H1 (cell line): ENCODE measurements around the gene TENT4A. TPM values are rescaled to one million over a fixed set of nuclear protein-coding genes. Genes with fewer than 3 reads are reported as not detected.

Source experiments
- CTCF ChIA-PET: fragments of 300-600 bp; sonication (Branson Sonifier 250); formaldehyde crosslinking; loops from one replicate; lab custom pipeline; 2021; ENCODE audit not compliant: partially characterized antibody; lab: Charles Lee
- POLR2A ChIA-PET: fragments of 300-600 bp; sonication (Branson Sonifier 250); formaldehyde crosslinking; loops from one replicate; lab custom pipeline; 2021; ENCODE audit warnings: inconsistent platforms; ENCODE audit not compliant: partially characterized antibody; lab: Charles Lee
- DNase-seq, 2 experiments: peaks; one replicate each; pipeline versions ENCODE4 v3.0.0 to v3.0.0-alpha.2; 2010 to 2022; ENCODE audit warnings: low spot score in 2 of 2, low read depth in 1 of 2, mixed read lengths in 1 of 2
- FAIRE-seq: peaks from 2 replicates; lab custom pipeline; 2011; peaks lifted over from hg19 to GRCh38; lab: Jason Lieb, UNC
- H2AFZ ChIP-seq: 2 replicates; pipeline ENCODE4 v1.8.1; 2012; ENCODE audit warnings: low read length, inconsistent platforms
- H2AK5ac ChIP-seq: 2 replicates; pipeline ENCODE4 v1.6.1; 2013; ENCODE audit warnings: low read depth, low read length
- H2BK120ac ChIP-seq: replicated peaks from 2 replicates; pipeline ENCODE3; 2013; ENCODE audit warnings: low read depth, low read length, inconsistent platforms
- H2BK12ac ChIP-seq: 2 replicates; pipeline ENCODE4 v1.6.1; 2013; ENCODE audit warnings: low read depth, low read length
- H2BK15ac ChIP-seq: 2 replicates; pipeline ENCODE4 v1.6.1; 2013; ENCODE audit warnings: low read length
- H2BK20ac ChIP-seq: 2 replicates; pipeline ENCODE4 v1.6.1; 2013; ENCODE audit warnings: low read length
- H2BK5ac ChIP-seq: 2 replicates; pipeline ENCODE4 v1.6.1; 2013; ENCODE audit warnings: low read depth, low read length
- H3K14ac ChIP-seq: 2 replicates; pipeline ENCODE4 v1.6.1; 2013; ENCODE audit warnings: inconsistent platforms; ENCODE audit not compliant: insufficient read length
- H3K18ac ChIP-seq: 2 replicates; pipeline ENCODE4 v1.6.1; 2013; ENCODE audit warnings: low read length; ENCODE audit errors: extremely low read depth
- H3K23ac ChIP-seq: 2 replicates; pipeline ENCODE4 v1.6.1; 2013; ENCODE audit warnings: inconsistent platforms; ENCODE audit not compliant: insufficient read length
- H3K23me2 ChIP-seq: 2 replicates; pipeline ENCODE4 v1.6.1; 2013; ENCODE audit warnings: low read depth, low read length
- H3K27ac ChIP-seq: 2 replicates; pipeline ENCODE4 v1.6.1; 2011; ENCODE audit warnings: low read depth, low read length, inconsistent platforms
- H3K27me3 ChIP-seq, 4 experiments: replicated peaks in 1 of 4; 1 replicate in 1 of 4; 2 replicates in 3 of 4; pipeline versions ENCODE4 v1.6.1 to v1.8.1; 2011 to 2013; ENCODE audit warnings: low read length in 3 of 4, mild to moderate bottlenecking in 3 of 4, inconsistent platforms in 2 of 4, mixed read lengths in 2 of 4, moderate library complexity in 1 of 4; ENCODE audit not compliant: control insufficient read depth in 3 of 4, insufficient read depth in 3 of 4; ENCODE audit errors: extremely low read depth in 1 of 4
- H3K36me3 ChIP-seq, 4 experiments: 2 replicates each; pipeline versions ENCODE4 v1.6.1 to v1.8.1; 2011 to 2013; ENCODE audit warnings: mild to moderate bottlenecking in 4 of 4, low read length in 3 of 4, moderate library complexity in 2 of 4, control low read depth in 1 of 4, inconsistent platforms in 1 of 4; ENCODE audit not compliant: insufficient read depth in 4 of 4, control insufficient read depth in 2 of 4
- H3K4ac ChIP-seq: replicated peaks from 2 replicates; pipeline ENCODE3; 2013; ENCODE audit warnings: low read length, low read depth, mixed read lengths, inconsistent platforms; ENCODE audit not compliant: insufficient read length
- H3K4me1 ChIP-seq, 4 experiments: replicated peaks in 1 of 4; 1 replicate in 1 of 4; 2 replicates in 3 of 4; pipeline versions ENCODE4 v1.6.1 to v1.8.1; 2011 to 2013; ENCODE audit warnings: low read length in 3 of 4, inconsistent platforms in 2 of 4, mixed read lengths in 1 of 4; ENCODE audit not compliant: insufficient read depth in 4 of 4, control insufficient read depth in 3 of 4
- H3K4me2 ChIP-seq, 2 experiments: 2 replicates each; pipeline versions ENCODE4 v1.6.1 to v1.8.1; 2011 to 2013; ENCODE audit warnings: low read depth in 2 of 2, low read length in 2 of 2, control low read depth in 1 of 2, inconsistent platforms in 1 of 2, mild to moderate bottlenecking in 1 of 2; ENCODE audit not compliant: insufficient read depth in 1 of 2
- H3K4me3 ChIP-seq, 4 experiments: fragments of 200-600, 300-600 bp in 1 of 4; sonication (generic), shearing (Covaris generic), sonication (Bioruptor Twin) in 1 of 4; 2 replicates each; pipeline versions ENCODE4 v1.5.1 to v1.8.1; 2011 to 2016; ENCODE audit warnings: low read length in 4 of 4, low read depth in 3 of 4, control low read depth in 2 of 4, inconsistent platforms in 2 of 4, mild to moderate bottlenecking in 2 of 4, mixed read lengths in 1 of 4, moderate library complexity in 1 of 4; ENCODE audit not compliant: insufficient read depth in 2 of 4; ENCODE audit errors: extremely low read depth in 1 of 4
- H3K56ac ChIP-seq: replicated peaks from 2 replicates; pipeline ENCODE3; 2013; ENCODE audit warnings: low read depth, mild to moderate bottlenecking, mixed read lengths, low read length, inconsistent platforms; ENCODE audit not compliant: insufficient read length
- H3K79me1 ChIP-seq: 2 replicates; pipeline ENCODE4 v1.6.1; 2013; ENCODE audit warnings: low read depth, low read length, control low read depth
- H3K79me2 ChIP-seq, 2 experiments: 2 replicates each; pipeline versions ENCODE4 v1.6.1 to v1.8.1; 2012 to 2013; ENCODE audit warnings: low read length in 2 of 2, mild to moderate bottlenecking in 2 of 2, inconsistent platforms in 1 of 2; ENCODE audit not compliant: insufficient read depth in 2 of 2, control insufficient read depth in 1 of 2
- H3K9ac ChIP-seq, 4 experiments: replicated peaks in 1 of 4; 1 replicate in 1 of 4; 2 replicates in 3 of 4; pipeline versions ENCODE4 v1.6.1 to v1.8.1; 2011 to 2013; ENCODE audit warnings: low read depth in 3 of 4, low read length in 3 of 4, control low read depth in 2 of 4, mild to moderate bottlenecking in 2 of 4, moderate library complexity in 2 of 4, inconsistent platforms in 1 of 4; ENCODE audit errors: extremely low read depth in 1 of 4
- H3K9me3 ChIP-seq, 2 experiments: 2 replicates each; pipeline versions ENCODE4 v1.6.1 to v1.8.1; 2012 to 2013; ENCODE audit warnings: mild to moderate bottlenecking in 2 of 2, moderate library complexity in 2 of 2, control low read depth in 1 of 2, inconsistent platforms in 1 of 2, low read depth in 1 of 2, low read length in 1 of 2, mixed read lengths in 1 of 2; ENCODE audit not compliant: insufficient read depth in 2 of 2
- H4K20me1 ChIP-seq, 2 experiments: replicated peaks in 1 of 2; 2 replicates each; pipeline versions ENCODE3 to v1.8.1; 2011 to 2013; ENCODE audit warnings: inconsistent platforms in 2 of 2, low read length in 2 of 2, mild to moderate bottlenecking in 1 of 2; ENCODE audit not compliant: insufficient read depth in 2 of 2, control insufficient read depth in 1 of 2
- H4K5ac ChIP-seq: 2 replicates; pipeline ENCODE4 v1.6.1; 2013; ENCODE audit warnings: low read length, low read depth, mixed read lengths, inconsistent platforms; ENCODE audit not compliant: insufficient read length
- H4K8ac ChIP-seq: 2 replicates; pipeline ENCODE4 v1.8.0; 2013; ENCODE audit warnings: mild to moderate bottlenecking, moderate library complexity, low read length, inconsistent platforms; ENCODE audit not compliant: insufficient read depth; ENCODE audit errors: extremely low read depth
- H4K91ac ChIP-seq: replicated peaks from 2 replicates; pipeline ENCODE3; 2013; ENCODE audit warnings: low read length, mixed read lengths, inconsistent platforms; ENCODE audit not compliant: insufficient read length
- PHF8 ChIP-seq: fragments of 200-600 bp; sonication (generic); conservative IDR thresholded peaks from 2 replicates; pipeline ENCODE4 v1.7.1; 2012; ENCODE audit warnings: low read depth, mild to moderate bottlenecking, inconsistent platforms, low read length, moderate library complexity
- RFX5 ChIP-seq: IDR thresholded peaks from 2 replicates; pipeline ENCODE4 v1.6.1; 2011; ENCODE audit warnings: low read depth, low read length, improper control_type of control experiment, borderline replicate concordance
- SP4 ChIP-seq: IDR thresholded peaks from 2 replicates; pipeline ENCODE4 v1.6.1; 2012; ENCODE audit warnings: low read length, inconsistent platforms
- TEAD4 ChIP-seq: IDR thresholded peaks from 2 replicates; pipeline ENCODE4 v1.6.1; 2012; ENCODE audit warnings: low read depth, low read length, inconsistent platforms, mixed read lengths
- WGBS, 2 experiments: shearing (Covaris generic) in 1 of 2; methylation state at CpG; one replicate each; pipeline versions ENCODE4 v1.1.6 to v1.1.7; 2013 to 2015; ENCODE audit warnings: low lambda C conversion rate in 2 of 2, mixed read lengths in 2 of 2, inconsistent platforms in 1 of 2, low coverage in 1 of 2, missing lambda C conversion rate in 1 of 2; ENCODE audit not compliant: insufficient replicate concordance in 2 of 2, insufficient coverage in 1 of 2, insufficient read length in 1 of 2; ENCODE audit errors: extremely low coverage in 1 of 2, missing lambda C conversion rate in 1 of 2; 5-methylcytosine and 5-hydroxymethylcytosine counted together
- polyA plus RNA-seq, 7 experiments: library from polyadenylated mRNA; depleted of rRNA in 3 of 7; stranded (reverse) in 5 of 7; unstranded in 2 of 7; fragments of >200 nt in 5 of 7; fragments of 200-250 nt in 2 of 7; gene quantifications; 1 replicate in 5 of 7; 2 replicates in 1 of 7; 4 replicates in 1 of 7; pipeline versions ENCODE4 v1.2.1 to v1.2.3, GENCODE V29; 2011 to 2013; ENCODE audit warnings: missing spikeins in 2 of 7, mixed read lengths in 2 of 7
- total RNA-seq: library from RNA; stranded (reverse); fragmentation: NEBNext Ultra II Directional; extraction: Animal tissue kit (Norgen Biotek cat#: 25700); gene quantifications from 2 replicates; pipeline ENCODE4 v1.2.1, GENCODE V29; 2021

TENT4A gene
- total and polyA plus RNA-seq, 2 of the 8 experiments (the other 6 are each of a cell fraction or from before 2014, with no cell fraction given) = 8.9 to 25.1 TPM

DNA sequence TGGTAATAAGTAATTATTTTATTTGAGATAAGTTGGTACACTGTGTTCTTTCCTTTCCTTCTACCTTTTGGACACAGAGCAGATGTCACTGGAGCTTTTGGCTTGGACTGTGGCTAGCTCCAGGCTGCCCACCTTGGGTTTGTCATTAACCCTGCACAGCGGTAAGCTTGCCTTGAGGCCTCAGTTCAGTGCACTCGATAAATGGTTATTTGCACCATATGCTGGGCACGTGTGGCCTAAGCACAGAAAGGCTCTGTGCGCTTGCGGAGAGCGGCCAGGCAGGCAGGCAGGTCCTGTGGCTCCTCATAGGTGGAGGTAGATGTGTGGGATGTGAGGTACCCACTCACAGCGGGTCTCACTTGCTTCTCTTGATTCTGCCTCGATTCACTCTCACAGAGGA, 30.0 kb upstream of the TENT4A start:
- TF ChIP-seq PHF8 = no peak
- no peak for TF ChIP-seq SP4
- TF ChIP-seq TEAD4 = no peak
- no peak for TF ChIP-seq RFX5
- TF ChIP-seq, all 59 proteins: peak for 0

More for the DNA sequence above, 30.0 kb upstream of the TENT4A start:
- no peak overlapping the region for H4K91ac ChIP-seq
- WGBS, 2 experiments = 93% methylated on average over 8 of the region's 8 CpGs; no CpG with 5 or more reads in 1 of the 2 experiments
- FAIRE-seq (no peak), DNase-seq (no peak)
- no peak overlapping the region for H3K23ac ChIP-seq
- H3K4me1 ChIP-seq = no peaks in the 10 kb centered on the region
- no peak overlapping the region for H3K4me3 ChIP-seq
- H2BK15ac ChIP-seq = no peak overlapping the region
- H4K20me1 ChIP-seq = peaks cover 0 to 4% of the 10 kb centered on the region in 2 experiments
- H2BK5ac ChIP-seq = no peak overlapping the region
- H3K4ac ChIP-seq = no peak overlapping the region
- no peak overlapping the region for H2BK12ac ChIP-seq
- no peak overlapping the region for H3K9ac ChIP-seq
- ChIA-PET CTCF (interaction anchor here (0.6 kb wide), 1 partner anchor 19 kb away, joined by 3 read pairs; no protein-coding TSS in a partner anchor), POLR2A (interaction anchor here (1.5 kb wide), 1 partner anchor 50 kb away, joined by 3 read pairs; the partner anchor contains the start of genes NSUN2 and SRD5A1)
- H3K9me3 ChIP-seq = peaks cover 0 to 3% of the 10 kb centered on the region in 2 experiments; a peak in 1 of 4 replicates
- no peak overlapping the region for H2BK20ac ChIP-seq
- no peak overlapping the region for H3K56ac ChIP-seq
- no peak overlapping the region for H3K14ac ChIP-seq
- H3K23me2 ChIP-seq = peaks cover 7% of the 10 kb centered on the region
- H3K27me3 ChIP-seq = peaks cover 0 to 4% (median 2%) of the 10 kb centered on the region in 4 experiments; a peak in 4 of 7 replicates
- H4K8ac ChIP-seq = no peak overlapping the region
- no peaks in the 10 kb centered on the region; the same call in 1 of the 2 replicates for H3K79me1 ChIP-seq
- H3K4me2 ChIP-seq = no peak overlapping the region
- H2AK5ac ChIP-seq = no peak overlapping the region
- no peak overlapping the region for H2AFZ ChIP-seq
- no peak overlapping the region for H3K18ac ChIP-seq
- no peak overlapping the region for H3K27ac ChIP-seq
- no peak overlapping the region for H4K5ac ChIP-seq
- no peak overlapping the region for H2BK120ac ChIP-seq
- no peaks in the 10 kb centered on the region for H3K79me2 ChIP-seq
- H3K36me3 ChIP-seq = no peaks in the 10 kb centered on the region
